ENCODE results near the gene MAB21L2. TPM values are rescaled to one million over a fixed set of nuclear protein-coding genes. Genes with fewer than 3 reads are reported as not detected.

MAB21L2 gene
- total RNA-seq, 1 experiment from 2014 or later: not detected

DNA sequence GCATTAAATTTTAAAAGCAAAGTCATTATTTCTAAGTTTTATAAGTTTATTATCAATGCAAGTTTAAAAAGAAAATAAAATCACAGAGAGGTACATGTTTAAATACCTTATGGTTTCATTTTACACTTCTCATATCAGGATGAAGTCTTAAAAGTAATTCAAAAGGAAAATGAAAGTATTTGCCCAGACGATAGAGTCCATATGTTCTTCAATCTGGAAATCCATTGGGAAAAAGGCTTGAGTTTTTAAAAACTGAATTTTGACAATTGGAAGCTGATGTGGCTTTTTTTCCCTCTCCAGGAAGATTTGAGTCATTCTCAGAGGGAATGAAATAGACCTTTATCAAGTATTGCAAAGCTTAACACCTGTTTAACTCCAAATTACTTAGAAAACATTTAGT is 37.1 kb downstream of the MAB21L2 start:
- DNase-seq: no peak
- Histone ChIP-seq H3K36me3 (replicated peaks; ENCODE audit: control insufficient read depth, insufficient read depth, low read length) (no peaks in the 10 kb centered on the region), H3K27me3 (ENCODE audit: control insufficient read depth, insufficient read depth, low read length) (no peaks in the 10 kb centered on the region), H3K4me3 (ENCODE audit: insufficient read depth, low read depth, low read length) (no peak overlapping the region)

DNA sequence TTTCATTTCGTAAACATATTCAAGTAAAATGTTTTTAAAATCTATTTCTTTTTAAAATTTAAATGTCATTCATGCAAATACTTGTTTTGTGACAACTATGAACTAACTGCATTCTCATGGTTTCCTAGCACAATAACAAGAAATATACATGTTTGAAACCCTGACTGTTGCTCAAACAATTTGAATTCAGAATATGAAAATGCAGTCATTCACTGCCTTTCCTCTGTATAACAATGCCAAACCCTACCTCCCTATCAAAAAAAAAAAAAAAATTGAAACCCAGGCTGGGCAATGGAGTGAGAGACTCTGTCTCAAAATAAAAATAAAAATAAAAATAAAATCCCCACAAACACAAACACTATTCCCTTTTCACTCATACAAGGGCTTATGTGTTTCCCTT is 42.1 kb downstream of the MAB21L2 start:
- Histone ChIP-seq H3K27me3 (ENCODE audit: control insufficient read depth, insufficient read depth, low read length) (no peaks in the 10 kb centered on the region), H3K36me3 (replicated peaks; ENCODE audit: control insufficient read depth, insufficient read depth, low read length) (no peaks in the 10 kb centered on the region), H3K4me3 (ENCODE audit: insufficient read depth, low read depth, low read length) (no peak overlapping the region)
- DNase-seq: no peak

DNA sequence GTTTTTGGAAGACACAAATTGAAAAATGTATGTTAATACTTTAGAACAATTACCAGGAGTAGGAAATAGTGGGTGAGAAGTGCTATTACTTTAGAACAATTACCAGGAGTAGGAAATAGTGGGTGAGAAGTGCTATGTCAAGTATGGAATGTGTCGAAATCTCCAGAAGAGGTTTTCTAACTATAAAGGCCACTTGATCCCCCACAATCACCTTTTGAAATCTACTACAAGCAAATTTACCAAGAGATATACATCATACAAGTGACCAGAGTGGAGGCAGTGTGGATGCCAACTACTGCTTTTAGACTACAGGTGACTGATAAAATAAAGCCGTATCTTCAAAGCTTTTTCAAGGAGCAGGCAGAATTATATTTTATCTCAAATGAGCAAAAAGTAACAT is 43.1 kb downstream of the MAB21L2 start:
- no peaks in the 10 kb centered on the region for H3K27me3 ChIP-seq (ENCODE audit: control insufficient read depth, insufficient read depth, low read length)

DNA sequence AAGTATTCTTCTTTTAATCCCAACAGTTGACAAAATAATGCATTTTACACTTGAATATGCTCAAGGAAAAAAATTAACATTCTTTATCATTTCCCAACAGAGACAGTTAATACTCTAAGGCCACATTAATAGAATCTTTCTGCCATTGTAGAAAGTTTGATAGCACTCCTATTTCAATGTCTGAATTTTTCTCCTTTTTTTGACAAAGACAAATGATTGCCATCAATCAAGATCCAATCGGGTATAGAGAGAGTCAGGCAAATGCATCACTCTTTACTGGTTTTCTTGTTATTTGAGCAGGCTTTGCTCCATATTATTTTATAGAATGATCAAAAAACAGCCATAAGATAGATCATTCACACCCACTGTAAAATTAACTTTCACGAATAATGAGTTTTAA is 46.1 kb downstream of the MAB21L2 start:
- H3K36me3 ChIP-seq (replicated peaks; ENCODE audit: control insufficient read depth, insufficient read depth, low read length): no peaks in the 10 kb centered on the region
- no peak for DNase-seq
- no peak overlapping the region for H3K4me3 ChIP-seq (ENCODE audit: insufficient read depth, low read depth, low read length)
- H3K27me3 ChIP-seq (ENCODE audit: control insufficient read depth, insufficient read depth, low read length): no peaks in the 10 kb centered on the region

More for the DNA sequence above, 43.1 kb downstream of the MAB21L2 start:
- Histone ChIP-seq H3K36me3 (replicated peaks; ENCODE audit: control insufficient read depth, insufficient read depth, low read length) (no peaks in the 10 kb centered on the region), H3K4me3 (ENCODE audit: insufficient read depth, low read depth, low read length) (no peak overlapping the region)
- peak; percentile 2 for DNase-seq

DNA sequence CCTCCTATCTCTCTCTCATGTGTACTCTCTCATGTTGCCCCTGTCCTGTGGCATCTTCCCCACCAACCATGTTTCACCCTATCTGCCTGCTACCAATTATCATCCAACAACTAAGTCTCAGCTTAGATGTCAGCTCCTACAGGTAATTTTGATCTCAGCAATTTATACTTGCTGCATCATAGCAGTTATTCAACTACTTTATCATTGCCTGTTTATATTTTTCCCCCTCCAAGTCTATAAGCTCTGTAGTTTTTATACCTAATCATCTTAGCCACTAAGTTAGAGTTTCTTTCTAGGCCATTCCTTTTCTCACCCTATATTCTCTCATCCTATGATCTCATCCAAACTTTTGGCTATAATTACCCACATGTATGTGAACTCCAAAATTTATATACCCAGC is 50.7 kb downstream of the MAB21L2 start:
- no peaks in the 10 kb centered on the region for H3K27me3 ChIP-seq (ENCODE audit: control insufficient read depth, insufficient read depth, low read length)
- no peak for DNase-seq
- no peaks in the 10 kb centered on the region for H3K36me3 ChIP-seq (replicated peaks; ENCODE audit: control insufficient read depth, insufficient read depth, low read length)
- no peak overlapping the region for H3K4me3 ChIP-seq (ENCODE audit: insufficient read depth, low read depth, low read length)
